ENCODE measurements around the gene HTR4. TPM values are rescaled to one million over a fixed set of nuclear protein-coding genes. Genes with fewer than 3 reads are reported as not detected.

The HTR4 gene
- polyA plus RNA-seq, 1 donor (not counting 4 experiments of a cell fraction or from before 2014, with no cell fraction given), result not detected

GRCh38 chr5:148541054-148541835, 113.1 kb downstream of the HTR4 start:
- Histone ChIP-seq H3K36me3 (ENCODE audit: control insufficient read depth in 2 of 2, extremely low read depth in 1 of 2, insufficient read depth in 2 of 2, low read length in 2 of 2) (no peaks in the 10 kb centered on the region), H3K9me1 (ENCODE audit: control insufficient read depth, extremely low read depth, insufficient read depth, low read length) (no peaks in the 10 kb centered on the region), H3K27ac (ENCODE audit: control insufficient read depth, insufficient read depth, low read length) (no peak overlapping the region), H3K27me3 (ENCODE audit: control insufficient read depth, extremely low read depth, insufficient read depth, low read length) (no peaks in the 10 kb centered on the region), H3K4me1 (ENCODE audit: control insufficient read depth, extremely low read depth, insufficient read depth, low read length) (no peaks in the 10 kb centered on the region), H2AFZ (ENCODE audit: control insufficient read depth, low read length) (no peak overlapping the region), H3K9ac (ENCODE audit: control insufficient read depth, extremely low read depth, insufficient read depth, low read length) (no peak overlapping the region), H3K79me2 (ENCODE audit: control insufficient read depth, insufficient read depth, low read length) (no peaks in the 10 kb centered on the region), H3K4me3 (ENCODE audit: control insufficient read depth in 2 of 3, extremely low read depth in 1 of 3, insufficient read depth in 2 of 3, low read depth in 1 of 3, low read length in 3 of 3) (no peak overlapping the region), H3K4me2 (ENCODE audit: control insufficient read depth, extremely low read depth, insufficient read depth, low read depth, low read length) (no peak overlapping the region), H3K9me3 (ENCODE audit: control insufficient read depth, low read depth, low read length) (no peaks in the 10 kb centered on the region), H4K20me1 (ENCODE audit: control insufficient read depth, extremely low read depth, insufficient read depth, low read length) (no peaks in the 10 kb centered on the region)
- dilution Hi-C loops (cut with MboI; ENCODE audit: extremely low pct_ligation_motif_present, low sequenced_read_pairs), result no loop called here
- FAIRE-seq (no peak), DNase-seq (ENCODE audit: low read depth, low spot score) (no peak)
- no peak for TF ChIP-seq CTCF (optimal IDR thresholded peaks at IDR 0.05 in 1 of 3, IDR thresholded peaks at IDR 0.05 in 1 of 3, conservative IDR thresholded peaks at IDR 0.05 in 1 of 3; ENCODE audit: extremely low read depth in 1 of 3, insufficient read depth in 2 of 3, low read length in 3 of 3)
- no peak for TF ChIP-seq EZH2 (IDR thresholded peaks at IDR 0.05; ENCODE audit: low read length)

GRCh38 chr5:148540647-148541046, 113.7 kb downstream of the HTR4 start:
- Histone ChIP-seq H3K9me3 (ENCODE audit: control insufficient read depth, low read depth, low read length) (no peaks in the 10 kb centered on the region), H3K9me1 (ENCODE audit: control insufficient read depth, extremely low read depth, insufficient read depth, low read length) (no peaks in the 10 kb centered on the region), H3K4me1 (ENCODE audit: control insufficient read depth, extremely low read depth, insufficient read depth, low read length) (no peaks in the 10 kb centered on the region), H3K27ac (ENCODE audit: control insufficient read depth, insufficient read depth, low read length) (no peak overlapping the region), H3K9ac (ENCODE audit: control insufficient read depth, extremely low read depth, insufficient read depth, low read length) (no peak overlapping the region), H3K27me3 (ENCODE audit: control insufficient read depth, extremely low read depth, insufficient read depth, low read length) (no peaks in the 10 kb centered on the region), H4K20me1 (ENCODE audit: control insufficient read depth, extremely low read depth, insufficient read depth, low read length) (no peaks in the 10 kb centered on the region), H2AFZ (ENCODE audit: control insufficient read depth, low read length) (no peak overlapping the region), H3K79me2 (ENCODE audit: control insufficient read depth, insufficient read depth, low read length) (no peaks in the 10 kb centered on the region), H3K4me3 (ENCODE audit: control insufficient read depth in 2 of 3, extremely low read depth in 1 of 3, insufficient read depth in 2 of 3, low read depth in 1 of 3, low read length in 3 of 3) (no peak overlapping the region), H3K36me3 (ENCODE audit: control insufficient read depth in 2 of 2, extremely low read depth in 1 of 2, insufficient read depth in 2 of 2, low read length in 2 of 2) (no peaks in the 10 kb centered on the region), H3K4me2 (ENCODE audit: control insufficient read depth, extremely low read depth, insufficient read depth, low read depth, low read length) (no peak overlapping the region)
- DNase-seq (ENCODE audit: low read depth, low spot score), result no peak
- dilution Hi-C loops (cut with MboI; ENCODE audit: extremely low pct_ligation_motif_present, low sequenced_read_pairs), result no loop called here
- TF ChIP-seq EZH2 (IDR thresholded peaks at IDR 0.05; ENCODE audit: low read length) (no peak), CTCF (optimal IDR thresholded peaks at IDR 0.05 in 1 of 3, IDR thresholded peaks at IDR 0.05 in 1 of 3, conservative IDR thresholded peaks at IDR 0.05 in 1 of 3; ENCODE audit: extremely low read depth in 1 of 3, insufficient read depth in 2 of 3, low read length in 3 of 3) (no peak)
- peak; percentile 17 for FAIRE-seq

Data from keratinocyte (primary cell).